Thyroid gland (tissue), 4 donors: ENCODE measurements around the gene ADGRE3.

ENCODE experiments used
- CTCF ChIP-seq, 6 experiments: fragments of 200-600 bp in 3 of 6; fragments of 450-650 bp in 3 of 6; sonication (generic) in 3 of 6; IDR thresholded peaks; one replicate each; pipeline ENCODE4 v1.5.1; 2016 to 2019; ENCODE audit warnings: antibody characterized with exemption in 6 of 6, mild to moderate bottlenecking in 2 of 6, inconsistent platforms in 1 of 6, moderate library complexity in 1 of 6
- POLR2A ChIP-seq, 2 donors: fragments of 450-650 bp; IDR thresholded peaks; one replicate each; pipeline ENCODE4 v1.6.1; 2017; ENCODE audit warnings: antibody characterized with exemption in 2 of 2, mild to moderate bottlenecking in 2 of 2, moderate library complexity in 1 of 2

GRCh38 chr19:14648506-14648905 is 26.1 kb downstream of the ADGRE3 start:
- no peak for TF ChIP-seq CTCF (IDR thresholded peaks at IDR 0.05)
- no peak for TF ChIP-seq POLR2A (IDR thresholded peaks at IDR 0.05)
